ENCODE data around the gene DNAJC5G. TPM values are rescaled to one million over a fixed set of nuclear protein-coding genes. Genes with fewer than 3 reads are reported as not detected.
A peak's percentile ranks its signal among the peaks of the same experiment; 100 is the strongest.

The DNAJC5G gene
- not detected in 2 replicates for total RNA-seq

GRCh38 chr2:27275211-27276150 is at the start of gene DNAJC5G:
DNAJC5G (plus strand) TSS chr2:27275433; CDS start chr2:27276729, 1,296 bp downstream.
- no peak for DNase-seq (ENCODE audit: low read depth)

GRCh38 chr2:27225526-27225925 is 49.7 kb upstream of the DNAJC5G start:
- no peak for DNase-seq (ENCODE audit: low read depth)

- DNase-seq (ENCODE audit: low read depth), result no peak
These were observed 47.7 kb upstream of the DNAJC5G start for GRCh38 chr2:27227501-27227900.

- no peak for DNase-seq (ENCODE audit: low read depth)
These were observed 43.3 kb upstream of the DNAJC5G start for GRCh38 chr2:27231921-27232320.

- no peak for DNase-seq (ENCODE audit: low read depth)
These were observed 41.9 kb upstream of the DNAJC5G start for GRCh38 chr2:27233341-27233740.

- DNase-seq (ENCODE audit: low read depth), result no peak
These were observed 39.1 kb upstream of the DNAJC5G start for GRCh38 chr2:27236136-27236535.

GRCh38 chr2:27236626-27237025 is 38.6 kb upstream of the DNAJC5G start:
- DNase-seq (ENCODE audit: low read depth), result no peak

- no peak for DNase-seq (ENCODE audit: low read depth)
These were observed 37.8 kb upstream of the DNAJC5G start for GRCh38 chr2:27237341-27237945.

GRCh38 chr2:27238976-27239375 is 36.3 kb upstream of the DNAJC5G start:
- DNase-seq (ENCODE audit: low read depth), result no peak

- DNase-seq (ENCODE audit: low read depth), result no peak
These were observed 34.8 kb upstream of the DNAJC5G start for GRCh38 chr2:27240406-27240805.

- no peak for DNase-seq (ENCODE audit: low read depth)
These were observed 33.2 kb upstream of the DNAJC5G start for GRCh38 chr2:27241761-27242613.

GRCh38 chr2:27242614-27242951 is 32.6 kb upstream of the DNAJC5G start:
- DNase-seq (ENCODE audit: low read depth), result no peak

- no peak for DNase-seq (ENCODE audit: low read depth)
These were observed 31.7 kb upstream of the DNAJC5G start for GRCh38 chr2:27243391-27244130.

- no peak for DNase-seq (ENCODE audit: low read depth)
These were observed 30.1 kb upstream of the DNAJC5G start for GRCh38 chr2:27245116-27245515.

GRCh38 chr2:27245626-27246025 is 29.6 kb upstream of the DNAJC5G start:
- no peak for DNase-seq (ENCODE audit: low read depth)

GRCh38 chr2:27247893-27248292 is 27.3 kb upstream of the DNAJC5G start:
- DNase-seq (ENCODE audit: low read depth), result no peak

GRCh38 chr2:27249159-27249890 is 25.9 kb upstream of the DNAJC5G start:
- DNase-seq (ENCODE audit: low read depth), result no peak

- DNase-seq (ENCODE audit: low read depth), result peak; percentile 15
These were observed 25.2 kb upstream of the DNAJC5G start for GRCh38 chr2:27249891-27250651.

GRCh38 chr2:27250652-27251379 is 24.4 kb upstream of the DNAJC5G start:
- DNase-seq (ENCODE audit: low read depth), result no peak
